Esophagus squamous epithelium (tissue), 5 donors: ENCODE results near the gene RPRD1A. TPM values are rescaled to one million over a fixed set of nuclear protein-coding genes. Genes with fewer than 3 reads are reported as not detected.

Experiments
- DNase-seq: peaks from one replicate; lab custom pipeline; 2025; lab: John Stamatoyannopoulos, UW
- H3K27ac ChIP-seq, 4 donors: fragments of 200-600 bp; sonication (generic); one replicate each; pipeline ENCODE4 v1.5.1; 2016 to 2019; ENCODE audit warnings: mild to moderate bottlenecking in 1 of 4
- H3K27me3 ChIP-seq, 4 donors: fragments of 200-600 bp; sonication (generic); 1 replicate in 3 of 4; 2 replicates in 1 of 4; pipeline versions ENCODE4 v1.5.1 to v1.6.0; 2017 to 2021; ENCODE audit warnings: antibody characterized with exemption in 1 of 4
- H3K36me3 ChIP-seq, 3 donors: fragments of 200-600 bp; sonication (generic); one replicate each; pipeline ENCODE4 v1.5.1; 2016 to 2019
- H3K4me1 ChIP-seq, 3 donors: fragments of 200-600 bp; sonication (generic); one replicate each; pipeline ENCODE4 v1.5.1; 2017 to 2019
- H3K4me3 ChIP-seq, 4 donors: fragments of 200-600 bp; sonication (generic); 1 replicate in 3 of 4; 2 replicates in 1 of 4; pipeline ENCODE4 v1.5.1; 2016 to 2019; ENCODE audit warnings: mild to moderate bottlenecking in 2 of 4, moderate library complexity in 1 of 4
- H3K9me3 ChIP-seq, 3 donors: fragments of 200-600 bp; sonication (generic); one replicate each; pipeline ENCODE4 v1.5.1; 2016 to 2019
- CTCF ChIP-seq, 6 experiments: fragments of 450-650 bp in 4 of 6; fragments of 200-600 bp in 2 of 6; sonication (generic) in 2 of 6; IDR thresholded peaks; one replicate each; pipeline ENCODE4 v1.5.1; 2016 to 2019; ENCODE audit warnings: antibody characterized with exemption in 6 of 6, mild to moderate bottlenecking in 4 of 6, moderate library complexity in 4 of 6
- POLR2A ChIP-seq, 4 donors: fragments of 450-650 bp; IDR thresholded peaks; one replicate each; pipeline ENCODE4 v1.6.1; 2017; ENCODE audit warnings: antibody characterized with exemption in 4 of 4, mild to moderate bottlenecking in 4 of 4, moderate library complexity in 3 of 4
- WGBS, 2 donors: methylation state at CpG; one replicate each; pipeline ENCODE4 v1.1.5; 2018; 5-methylcytosine and 5-hydroxymethylcytosine counted together
- intact Hi-C: fragments of 100-400 bp; cut with DNase I; formaldehyde crosslinking; loops from one replicate; pipeline ENCODE4 v1.15.0; 2022
- total RNA-seq, 4 donors: library from RNA; depleted of rRNA; stranded (reverse); fragments of >200 nt; gene quantifications; one replicate each; pipeline ENCODE4 v1.1.0, GENCODE V29; 2016
- donor health status: DM: yes; HTN: yes; CAD: no.

Gene RPRD1A
- total RNA-seq, 4 donors from 2014 or later = 30.3 to 54.1 (median 51.1) TPM

DNA sequence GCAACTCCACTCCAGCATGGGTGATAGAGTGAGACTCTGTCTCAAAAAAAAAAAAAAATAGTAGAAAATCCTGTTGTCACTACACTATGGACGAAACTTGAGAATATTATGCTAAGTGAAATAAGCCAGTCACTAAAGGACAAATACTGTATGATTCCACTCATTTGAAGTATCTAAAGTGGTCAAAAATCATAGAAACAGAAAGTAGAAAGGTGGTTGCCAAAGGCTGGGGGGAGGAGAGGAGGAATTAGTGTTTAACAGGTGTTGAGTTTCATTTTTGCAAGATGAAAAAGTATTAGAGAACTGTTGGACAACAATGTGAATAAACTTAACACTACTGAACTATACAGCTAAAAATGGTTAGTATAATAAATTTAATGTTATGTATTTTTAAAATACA, 113.7 kb downstream of the RPRD1A start:
- peaks cover 0 to 27% (median 0%) of the 10 kb centered on the region in 4 donors for H3K27me3 ChIP-seq
- no peaks in the 10 kb centered on the region for H3K36me3 ChIP-seq
- peaks cover 0 to 10% (median 3%) of the 10 kb centered on the region in 3 donors for H3K4me1 ChIP-seq
- no peak for DNase-seq
- H3K4me3 ChIP-seq = no peak overlapping the region
- no peak for TF ChIP-seq CTCF (IDR thresholded peaks at IDR 0.05)
- TF ChIP-seq POLR2A (IDR thresholded peaks at IDR 0.05) = no peak
- no peak overlapping the region for H3K27ac ChIP-seq
- peaks cover 0 to 5% (median 0%) of the 10 kb centered on the region in 3 donors for H3K9me3 ChIP-seq
- WGBS, 2 donors = 82 to 85% methylated on average over 1 of the region's 1 CpG
- intact Hi-C loops = loop anchor here (5.0 kb wide), 1 partner anchor 196 kb away; no protein-coding TSS in a partner anchor

- DNase-seq = no peak
- Histone ChIP-seq H3K36me3 (no peaks in the 10 kb centered on the region), H3K4me1 (peaks cover 0 to 10% (median 3%) of the 10 kb centered on the region in 3 donors), H3K4me3 (peak overlapping the region in 3 of 4 donors; percentile 55 to 81 (median 56)), H3K27ac (no peak overlapping the region), H3K27me3 (peaks cover 0 to 13% (median 0%) of the 10 kb centered on the region in 4 donors), H3K9me3 (peaks cover 0 to 5% (median 0%) of the 10 kb centered on the region in 3 donors)
- 9 to 10% methylated on average over 6 of the region's 6 CpGs for WGBS, 2 donors
- TF ChIP-seq CTCF (IDR thresholded peaks at IDR 0.05) (no peak), POLR2A (IDR thresholded peaks at IDR 0.05) (no peak)
- intact Hi-C loops = loop anchor here (5.0 kb wide), 1 partner anchor 193 kb away; no protein-coding TSS in a partner anchor
Observed at GRCh38 chr18:35950628-35950982, 116.8 kb downstream of the RPRD1A start.

DNA sequence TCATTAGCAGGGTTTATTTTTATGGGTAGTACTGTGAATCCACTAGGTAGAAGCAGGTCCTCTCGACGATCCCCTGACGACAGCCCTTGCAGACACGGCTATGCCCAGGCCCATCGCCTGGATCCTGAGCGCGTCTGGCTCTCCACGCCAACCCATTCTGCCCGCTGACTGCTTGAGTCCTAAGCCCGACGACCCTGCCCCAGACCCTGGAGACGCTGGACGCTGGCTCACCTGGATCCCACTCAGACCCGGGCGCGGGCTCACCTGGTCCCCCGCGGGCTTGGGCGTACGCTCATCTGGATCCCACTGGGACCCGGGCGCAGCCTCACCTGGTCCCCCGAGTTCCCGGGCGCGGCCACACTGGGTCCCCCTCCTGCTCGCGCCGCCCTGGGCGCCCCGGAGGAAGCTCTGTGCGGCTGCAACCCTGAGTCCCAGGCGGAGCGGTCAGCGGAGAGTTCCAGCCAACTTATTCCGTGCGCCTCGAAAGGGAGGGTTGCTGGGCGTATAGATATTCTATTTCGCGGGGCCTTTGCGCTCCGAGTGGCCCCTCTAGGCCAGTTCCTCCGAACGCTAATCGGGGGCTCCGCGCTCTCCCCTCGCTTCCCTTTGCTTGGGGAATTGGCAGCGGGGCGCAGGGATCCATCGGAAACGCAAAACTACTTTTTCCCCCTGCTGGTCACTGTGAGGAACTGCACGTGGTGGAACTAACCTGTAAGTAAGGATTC, 117.3 kb downstream of the RPRD1A start:
- peaks cover 0 to 10% (median 3%) of the 10 kb centered on the region in 3 donors for H3K4me1 ChIP-seq

GRCh38 chr18:35949090-35949489, 118.3 kb downstream of the RPRD1A start:
- TF ChIP-seq CTCF (IDR thresholded peaks at IDR 0.05) (no peak), POLR2A (IDR thresholded peaks at IDR 0.05) (no peak)
- no peak for DNase-seq
- H3K27ac ChIP-seq = no peak overlapping the region
- no peaks in the 10 kb centered on the region for H3K36me3 ChIP-seq
- H3K4me3 ChIP-seq = peak overlapping the region in 1 of 4 donors; percentile 81
- WGBS, 2 donors = 66 to 67% methylated on average over 6 of the region's 6 CpGs
- intact Hi-C loops = no loop called here
- peaks cover 0 to 13% (median 0%) of the 10 kb centered on the region in 4 donors for H3K27me3 ChIP-seq
- peaks cover 0 to 10% (median 3%) of the 10 kb centered on the region in 3 donors for H3K4me1 ChIP-seq
- H3K9me3 ChIP-seq = peaks cover 0 to 5% (median 0%) of the 10 kb centered on the region in 3 donors

More for the DNA sequence above, 117.3 kb downstream of the RPRD1A start:
- DNase-seq = no peak
- intact Hi-C loops = loop anchor here (5.0 kb wide), 1 partner anchor 193 kb away; no protein-coding TSS in a partner anchor
- H3K36me3 ChIP-seq = no peaks in the 10 kb centered on the region
- H3K27me3 ChIP-seq = peaks cover 0 to 13% (median 0%) of the 10 kb centered on the region in 4 donors
- H3K4me3 ChIP-seq = peak overlapping the region; percentile 43 to 81 (median 56)
- peak; percentile 89 to 98 (median 92) for TF ChIP-seq CTCF (IDR thresholded peaks at IDR 0.05)
- TF ChIP-seq POLR2A (IDR thresholded peaks at IDR 0.05) = no peak
- peak overlapping the region in 1 of 4 donors; percentile 60 for H3K27ac ChIP-seq
- 7 to 20% methylated on average over 13 to 16 of the region's 54 CpGs for WGBS, 2 donors
- peaks cover 0 to 5% (median 0%) of the 10 kb centered on the region in 3 donors for H3K9me3 ChIP-seq

DNA sequence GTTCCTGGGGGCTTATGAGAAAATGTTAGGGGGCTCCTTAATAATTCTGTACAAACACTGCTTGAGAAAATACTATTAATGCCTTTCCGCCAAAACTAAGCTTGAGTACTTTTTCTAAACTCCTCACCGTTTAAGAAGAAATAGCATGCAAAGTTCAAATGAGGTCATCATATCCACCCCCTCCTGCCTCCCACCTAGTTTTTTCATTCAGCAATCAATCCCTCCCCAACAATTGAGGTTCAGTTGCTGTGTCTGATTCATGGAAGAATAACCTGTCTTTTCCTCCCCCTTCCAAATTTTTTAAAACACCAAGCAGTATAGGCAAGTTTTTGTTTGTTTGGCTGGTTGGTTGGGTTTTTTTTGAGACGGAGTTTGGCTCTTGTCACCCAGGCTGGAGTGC, 119.3 kb downstream of the RPRD1A start:
- 44 to 58% methylated on average over 3 of the region's 3 CpGs for WGBS, 2 donors
- no peak for DNase-seq
- no peak overlapping the region for H3K27ac ChIP-seq
- peaks cover 0 to 10% (median 3%) of the 10 kb centered on the region in 3 donors for H3K4me1 ChIP-seq
- H3K9me3 ChIP-seq = peaks cover 0 to 5% (median 0%) of the 10 kb centered on the region in 3 donors
- H3K27me3 ChIP-seq = peaks cover 0 to 13% (median 0%) of the 10 kb centered on the region in 4 donors
- H3K36me3 ChIP-seq = no peaks in the 10 kb centered on the region
- intact Hi-C loops = no loop called here
- no peak overlapping the region for H3K4me3 ChIP-seq
- no peak for TF ChIP-seq POLR2A (IDR thresholded peaks at IDR 0.05)
- no peak for TF ChIP-seq CTCF (IDR thresholded peaks at IDR 0.05)
